BLaER1 (cell line): ENCODE data around the gene CDH13.
A peak's percentile ranks its signal among the peaks of the same experiment; 100 is the strongest.

Experiments used
- H3K27ac ChIP-seq: shearing (Covaris generic); formaldehyde crosslinking; 2 replicates; pipeline ENCODE4 v1.8.1; 2022
- H3K27me3 ChIP-seq: shearing (Covaris generic); formaldehyde crosslinking; 2 replicates; pipeline ENCODE4 v1.8.1; 2022
- H3K36me3 ChIP-seq: shearing (Covaris generic); formaldehyde crosslinking; 2 replicates; pipeline ENCODE4 v1.8.1; 2022
- H3K4me1 ChIP-seq: shearing (Covaris generic); formaldehyde crosslinking; 2 replicates; pipeline ENCODE4 v1.8.1; 2022
- H3K4me2 ChIP-seq: shearing (Covaris generic); formaldehyde crosslinking; 2 replicates; pipeline ENCODE4 v1.8.1; 2022
- H3K4me3 ChIP-seq: shearing (Covaris generic); formaldehyde crosslinking; 2 replicates; pipeline ENCODE4 v1.8.1; 2022
- H3K9ac ChIP-seq: shearing (Covaris generic); formaldehyde crosslinking; 2 replicates; pipeline ENCODE4 v1.8.1; 2022
- H3K9me3 ChIP-seq: shearing (Covaris generic); formaldehyde crosslinking; 2 replicates; pipeline ENCODE4 v1.8.1; 2022
- H4K20me1 ChIP-seq: shearing (Covaris generic); formaldehyde crosslinking; 2 replicates; pipeline ENCODE4 v1.8.1; 2022
- Cebpa-rat ChIP-seq: shearing (Covaris generic); IDR thresholded peaks from 2 replicates; pipeline ENCODE4 v1.8.1; 2022

CDH13 gene

DNA sequence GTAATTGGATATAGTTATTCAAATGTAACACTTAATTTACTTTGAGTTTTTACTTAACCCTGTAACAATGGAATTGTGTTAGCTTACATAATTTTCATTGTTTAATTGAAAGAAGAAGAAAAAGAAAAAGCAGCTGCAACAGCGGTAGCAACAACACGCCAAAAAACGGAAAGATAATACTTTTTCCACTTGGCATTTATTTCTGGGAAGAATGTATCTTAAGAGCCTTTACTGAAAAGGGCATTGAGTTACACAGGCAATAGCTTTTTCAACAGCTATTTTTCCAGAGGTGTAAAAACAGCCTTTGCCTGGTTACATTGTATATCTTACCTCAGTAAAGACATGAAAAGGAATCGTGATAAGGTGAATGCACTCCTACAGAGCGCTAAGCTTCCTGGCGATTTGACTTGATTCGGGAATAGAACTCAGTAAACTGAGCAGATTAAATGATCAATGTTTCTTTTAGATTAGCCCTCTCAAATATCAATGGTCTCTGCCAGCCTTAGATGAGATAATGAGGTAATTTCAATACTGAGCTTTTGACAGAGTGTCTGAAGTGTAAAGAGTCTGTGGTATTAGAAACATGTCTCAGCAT, 311.3 kb downstream of the CDH13 start:
- Histone ChIP-seq H3K27me3 (no peaks in the 10 kb centered on the region), H3K4me2 (no peak overlapping the region), H4K20me1 (no peaks in the 10 kb centered on the region), H3K4me1 (peaks cover 22% of the 10 kb centered on the region), H3K27ac (no peak overlapping the region), H3K9ac (no peak overlapping the region), H3K36me3 (no peaks in the 10 kb centered on the region), H3K4me3 (no peak overlapping the region), H3K9me3 (peaks cover 35% of the 10 kb centered on the region)
- TF ChIP-seq Cebpa-rat: no peak

- no peak overlapping the region for H3K4me2 ChIP-seq
- no peak overlapping the region for H3K9ac ChIP-seq
- H3K4me1 ChIP-seq: peaks cover 15% of the 10 kb centered on the region
- H3K27me3 ChIP-seq: no peaks in the 10 kb centered on the region
- no peaks in the 10 kb centered on the region for H4K20me1 ChIP-seq
- H3K4me3 ChIP-seq: no peak overlapping the region
- H3K36me3 ChIP-seq: no peaks in the 10 kb centered on the region
- H3K9me3 ChIP-seq: no peaks in the 10 kb centered on the region
- H3K27ac ChIP-seq: no peak overlapping the region
- no peak for TF ChIP-seq Cebpa-rat
Measured at GRCh38 chr16:82943371-82943770, 316.6 kb downstream of the CDH13 start.

GRCh38 chr16:82945420-82946101, 318.8 kb downstream of the CDH13 start:
- Histone ChIP-seq H3K36me3 (no peaks in the 10 kb centered on the region), H3K9ac (no peak overlapping the region), H3K4me2 (peak overlapping the region; percentile 49), H3K4me3 (no peak overlapping the region), H3K27ac (no peak overlapping the region), H3K4me1 (peaks cover 15% of the 10 kb centered on the region), H3K9me3 (no peaks in the 10 kb centered on the region), H3K27me3 (no peaks in the 10 kb centered on the region), H4K20me1 (no peaks in the 10 kb centered on the region)
- TF ChIP-seq Cebpa-rat: no peak

- no peaks in the 10 kb centered on the region for H3K36me3 ChIP-seq
- H4K20me1 ChIP-seq: no peaks in the 10 kb centered on the region
- H3K9me3 ChIP-seq: no peaks in the 10 kb centered on the region
- no peak overlapping the region for H3K9ac ChIP-seq
- peaks cover 15% of the 10 kb centered on the region for H3K4me1 ChIP-seq
- no peak overlapping the region for H3K4me3 ChIP-seq
- no peaks in the 10 kb centered on the region for H3K27me3 ChIP-seq
- H3K27ac ChIP-seq: no peak overlapping the region
- no peak overlapping the region for H3K4me2 ChIP-seq
- TF ChIP-seq Cebpa-rat: no peak
Measured at GRCh38 chr16:82947698-82948097, 320.9 kb downstream of the CDH13 start.

- no peak overlapping the region for H3K4me2 ChIP-seq
- TF ChIP-seq Cebpa-rat: no peak
- H3K27me3 ChIP-seq: no peaks in the 10 kb centered on the region
- H3K27ac ChIP-seq: no peak overlapping the region
- H3K9ac ChIP-seq: no peak overlapping the region
- no peaks in the 10 kb centered on the region for H3K9me3 ChIP-seq
- peaks cover 15% of the 10 kb centered on the region for H3K4me1 ChIP-seq
- H3K36me3 ChIP-seq: no peaks in the 10 kb centered on the region
- H4K20me1 ChIP-seq: no peaks in the 10 kb centered on the region
- H3K4me3 ChIP-seq: no peak overlapping the region
Measured at GRCh38 chr16:82949016-82949415, 322.2 kb downstream of the CDH13 start.

DNA sequence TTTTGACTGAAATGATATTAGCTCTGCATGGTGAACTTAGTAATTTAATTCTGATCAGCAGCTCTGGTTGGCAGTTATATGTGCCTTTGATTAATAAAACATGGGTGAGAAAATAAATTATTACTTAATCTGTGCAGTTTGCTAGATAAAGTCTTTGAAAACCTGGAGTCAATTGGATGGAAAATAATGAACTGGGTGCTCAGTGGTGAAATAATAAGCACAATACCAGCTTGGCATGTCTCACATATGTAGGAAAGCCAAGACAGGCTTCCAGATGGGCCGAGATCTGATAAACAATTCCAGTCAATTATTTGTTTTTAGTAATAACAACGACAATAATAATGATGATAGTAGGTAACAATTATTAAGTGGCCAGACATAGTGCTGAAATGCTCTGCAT, 326.7 kb downstream of the CDH13 start:
- Histone ChIP-seq H3K9ac (no peak overlapping the region), H3K9me3 (no peaks in the 10 kb centered on the region), H3K4me2 (no peak overlapping the region), H4K20me1 (no peaks in the 10 kb centered on the region), H3K27me3 (no peaks in the 10 kb centered on the region), H3K27ac (no peak overlapping the region), H3K4me3 (no peak overlapping the region), H3K36me3 (no peaks in the 10 kb centered on the region), H3K4me1 (no peaks in the 10 kb centered on the region)
- TF ChIP-seq Cebpa-rat: no peak

DNA sequence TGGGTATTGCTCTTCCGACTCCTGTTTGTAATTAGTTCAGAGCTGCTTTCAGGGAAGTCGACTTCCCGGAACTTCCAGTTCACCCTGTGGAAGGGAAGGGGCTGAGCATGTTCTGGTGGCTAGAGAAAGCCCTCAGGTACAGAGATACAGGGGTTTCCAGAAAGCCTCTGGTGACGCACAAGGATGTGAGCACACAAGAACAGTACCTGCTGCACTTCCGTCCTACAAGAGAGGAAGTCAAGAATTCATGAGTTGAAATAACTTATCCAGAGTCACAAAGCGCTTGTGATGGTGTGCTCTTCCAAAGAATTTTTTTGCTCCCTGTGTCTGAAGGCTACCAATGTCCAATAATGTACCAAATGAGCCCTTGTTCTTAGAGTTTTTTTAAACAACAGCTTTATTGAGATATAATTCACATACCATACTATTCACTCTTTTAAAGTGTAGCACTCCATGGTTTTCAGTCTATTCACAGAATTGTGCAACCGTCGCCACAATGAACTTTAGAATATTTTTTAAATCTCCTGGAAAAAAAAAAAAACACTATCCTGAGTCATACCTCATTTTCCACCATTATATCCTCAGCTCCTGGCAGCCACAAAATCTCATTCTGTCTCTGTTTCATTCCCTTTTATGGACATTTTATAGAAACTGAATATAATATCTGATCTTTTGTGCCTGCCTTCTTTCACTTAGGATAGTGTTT, 327.6 kb downstream of the CDH13 start:
- H3K9ac ChIP-seq: no peak overlapping the region
- no peak for TF ChIP-seq Cebpa-rat
- no peak overlapping the region for H3K27ac ChIP-seq

DNA sequence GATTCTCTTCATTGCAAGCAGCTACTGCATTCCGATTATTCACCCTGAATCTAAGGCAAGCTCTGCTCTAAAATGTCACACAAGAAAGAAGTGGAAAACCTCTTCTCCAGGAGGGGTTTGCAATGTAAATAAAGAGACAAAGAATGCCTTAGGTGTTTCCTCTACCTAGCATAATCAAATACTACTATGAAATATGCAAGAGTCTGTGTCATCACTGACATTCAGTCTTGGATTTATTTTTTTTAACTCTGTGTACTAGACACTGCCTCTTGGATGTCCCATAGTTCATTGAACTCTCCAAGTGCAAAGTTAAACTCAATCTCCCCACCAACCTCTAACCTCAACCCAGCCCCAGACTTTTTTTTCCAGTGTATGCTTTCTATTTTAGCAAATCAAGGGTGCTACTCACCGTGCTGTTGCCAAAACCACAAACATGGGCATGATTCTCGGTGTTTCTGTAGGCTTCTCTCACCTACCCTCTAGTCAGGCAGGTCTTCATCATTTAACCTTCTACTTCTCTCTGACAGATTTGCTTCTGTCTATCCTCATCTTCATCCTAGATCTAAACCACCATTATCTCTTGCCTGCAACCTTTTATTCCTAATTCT, 329.1 kb downstream of the CDH13 start:
- no peaks in the 10 kb centered on the region for H3K9me3 ChIP-seq
- TF ChIP-seq Cebpa-rat: no peak
- no peak overlapping the region for H3K27ac ChIP-seq
- no peaks in the 10 kb centered on the region for H3K36me3 ChIP-seq
- no peak overlapping the region for H3K4me3 ChIP-seq
- H3K27me3 ChIP-seq: no peaks in the 10 kb centered on the region
- H3K9ac ChIP-seq: no peak overlapping the region
- no peaks in the 10 kb centered on the region for H3K4me1 ChIP-seq
- H3K4me2 ChIP-seq: no peak overlapping the region
- H4K20me1 ChIP-seq: no peaks in the 10 kb centered on the region

More for the DNA sequence above, 327.6 kb downstream of the CDH13 start:
- H3K9me3 ChIP-seq: no peaks in the 10 kb centered on the region
- no peaks in the 10 kb centered on the region for H4K20me1 ChIP-seq
- H3K4me1 ChIP-seq: no peaks in the 10 kb centered on the region
- H3K27me3 ChIP-seq: no peaks in the 10 kb centered on the region
- H3K4me2 ChIP-seq: no peak overlapping the region
- no peaks in the 10 kb centered on the region for H3K36me3 ChIP-seq
- H3K4me3 ChIP-seq: no peak overlapping the region

DNA sequence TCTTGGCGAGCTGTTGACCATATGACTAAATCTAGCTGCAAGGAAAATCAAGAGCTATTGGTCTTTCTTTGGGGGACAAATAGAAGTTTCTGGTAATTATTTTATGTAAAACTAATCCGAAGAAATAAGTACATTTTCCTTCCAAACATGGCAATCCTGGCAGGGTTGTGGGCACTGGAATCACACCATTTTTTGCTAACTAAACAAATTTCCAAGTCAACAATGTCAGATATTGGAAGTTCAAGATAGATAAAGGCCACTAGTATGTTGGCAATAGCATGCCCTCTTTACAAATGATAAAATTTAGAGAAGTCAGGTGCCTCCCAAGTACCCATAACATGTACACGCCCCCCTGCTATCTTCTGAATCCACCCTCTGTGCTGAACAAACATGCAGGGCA, 330.4 kb downstream of the CDH13 start:
- Histone ChIP-seq H4K20me1 (no peaks in the 10 kb centered on the region), H3K27ac (no peak overlapping the region), H3K27me3 (no peaks in the 10 kb centered on the region), H3K4me1 (no peaks in the 10 kb centered on the region), H3K9ac (no peak overlapping the region), H3K4me2 (no peak overlapping the region), H3K36me3 (no peaks in the 10 kb centered on the region), H3K4me3 (no peak overlapping the region), H3K9me3 (no peaks in the 10 kb centered on the region)
- no peak for TF ChIP-seq Cebpa-rat

DNA sequence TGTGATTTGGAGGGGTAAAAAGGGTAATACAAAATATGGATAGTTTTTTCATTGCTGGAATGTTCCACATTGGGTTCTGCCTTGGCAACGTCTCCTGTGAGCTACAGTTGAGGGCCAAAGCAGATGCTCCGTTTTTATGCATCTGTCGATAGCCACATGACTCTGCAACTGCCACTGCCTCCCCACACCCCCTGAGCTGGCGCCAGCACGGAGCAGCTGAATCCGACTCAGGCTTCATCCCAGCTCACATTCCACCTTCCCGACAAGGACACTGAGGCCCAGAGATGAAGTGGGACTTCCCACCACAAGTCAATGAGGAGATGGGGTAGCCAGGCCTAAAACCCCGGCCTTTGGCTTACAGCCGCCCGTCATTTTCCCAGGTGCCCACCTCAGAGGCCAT, 334.1 kb downstream of the CDH13 start:
- Histone ChIP-seq H3K4me2 (no peak overlapping the region), H3K36me3 (no peaks in the 10 kb centered on the region), H3K9ac (no peak overlapping the region), H3K27me3 (no peaks in the 10 kb centered on the region), H3K4me1 (no peaks in the 10 kb centered on the region), H3K4me3 (no peak overlapping the region), H3K27ac (no peak overlapping the region), H3K9me3 (no peaks in the 10 kb centered on the region), H4K20me1 (no peaks in the 10 kb centered on the region)
- TF ChIP-seq Cebpa-rat: no peak
